ENCODE measurements around the gene ARAP1. TPM values are rescaled to one million over a fixed set of nuclear protein-coding genes. Genes with fewer than 3 reads are reported as not detected.

Gene ARAP1
- total RNA-seq, 1 experiment from 2014 or later = 85.5 TPM

DNA sequence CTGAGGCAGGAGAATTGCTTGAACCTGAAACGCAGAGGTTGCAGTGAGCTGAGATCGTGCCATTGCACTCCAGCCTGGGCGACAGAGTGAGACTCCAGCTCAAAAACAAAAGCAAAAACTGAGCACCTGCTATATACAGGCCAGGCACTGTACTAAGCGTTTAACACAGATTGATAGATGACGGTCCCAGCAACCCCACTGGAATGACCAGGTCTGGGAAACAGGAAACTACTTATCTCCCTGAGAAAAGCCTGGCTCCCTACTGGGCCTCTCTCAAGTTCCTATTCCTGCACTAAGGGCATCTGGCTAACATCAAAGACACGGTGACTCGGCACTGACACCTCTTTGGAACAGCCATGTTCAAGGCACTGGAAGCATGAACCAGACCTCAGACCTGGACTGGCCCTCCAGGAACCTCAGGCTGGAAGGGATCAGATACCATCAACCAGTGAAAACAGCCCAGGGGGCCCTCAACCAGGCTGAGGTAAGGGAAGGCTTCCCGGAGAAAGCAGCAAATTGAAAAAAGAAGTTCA lies 16.6 kb downstream of the ARAP1 start:
- Histone ChIP-seq H3K27me3 (ENCODE audit: control insufficient read depth, insufficient read depth, low read length) (no peaks in the 10 kb centered on the region), H3K4me3 (ENCODE audit: insufficient read depth, low read depth, low read length) (no peak overlapping the region), H3K36me3 (replicated peaks; ENCODE audit: control insufficient read depth, insufficient read depth, low read length) (no peaks in the 10 kb centered on the region; the same call in 1 of the 2 replicates)
- peak; percentile 56 for DNase-seq

GRCh38 chr11:72732329-72732728 lies 19.9 kb downstream of the ARAP1 start:
- H3K4me3 ChIP-seq (ENCODE audit: insufficient read depth, low read depth, low read length) = no peak overlapping the region
- H3K27me3 ChIP-seq (ENCODE audit: control insufficient read depth, insufficient read depth, low read length) = no peaks in the 10 kb centered on the region
- DNase-seq = no peak
- H3K36me3 ChIP-seq (replicated peaks; ENCODE audit: control insufficient read depth, insufficient read depth, low read length) = no peaks in the 10 kb centered on the region; the same call in 1 of the 2 replicates

GRCh38 chr11:72730737-72731136 lies 21.5 kb downstream of the ARAP1 start:
- no peak overlapping the region for H3K4me3 ChIP-seq (ENCODE audit: insufficient read depth, low read depth, low read length)
- no peak for DNase-seq
- no peaks in the 10 kb centered on the region for H3K27me3 ChIP-seq (ENCODE audit: control insufficient read depth, insufficient read depth, low read length)
- peaks cover 2% of the 10 kb centered on the region for H3K36me3 ChIP-seq (replicated peaks; ENCODE audit: control insufficient read depth, insufficient read depth, low read length)

- H3K27me3 ChIP-seq (ENCODE audit: control insufficient read depth, insufficient read depth, low read length) = no peaks in the 10 kb centered on the region
- DNase-seq = no peak
- H3K4me3 ChIP-seq (ENCODE audit: insufficient read depth, low read depth, low read length) = no peak overlapping the region
- H3K36me3 ChIP-seq (replicated peaks; ENCODE audit: control insufficient read depth, insufficient read depth, low read length) = peaks cover 2% of the 10 kb centered on the region
Measured at GRCh38 chr11:72730243-72730642, 22.0 kb downstream of the ARAP1 start.

- Histone ChIP-seq H3K27me3 (ENCODE audit: control insufficient read depth, insufficient read depth, low read length) (no peaks in the 10 kb centered on the region), H3K4me3 (ENCODE audit: insufficient read depth, low read depth, low read length) (no peak overlapping the region), H3K36me3 (replicated peaks; ENCODE audit: control insufficient read depth, insufficient read depth, low read length) (peaks cover 4% of the 10 kb centered on the region)
- DNase-seq = no peak
Measured at GRCh38 chr11:72727521-72727920, 24.7 kb downstream of the ARAP1 start.

DNA sequence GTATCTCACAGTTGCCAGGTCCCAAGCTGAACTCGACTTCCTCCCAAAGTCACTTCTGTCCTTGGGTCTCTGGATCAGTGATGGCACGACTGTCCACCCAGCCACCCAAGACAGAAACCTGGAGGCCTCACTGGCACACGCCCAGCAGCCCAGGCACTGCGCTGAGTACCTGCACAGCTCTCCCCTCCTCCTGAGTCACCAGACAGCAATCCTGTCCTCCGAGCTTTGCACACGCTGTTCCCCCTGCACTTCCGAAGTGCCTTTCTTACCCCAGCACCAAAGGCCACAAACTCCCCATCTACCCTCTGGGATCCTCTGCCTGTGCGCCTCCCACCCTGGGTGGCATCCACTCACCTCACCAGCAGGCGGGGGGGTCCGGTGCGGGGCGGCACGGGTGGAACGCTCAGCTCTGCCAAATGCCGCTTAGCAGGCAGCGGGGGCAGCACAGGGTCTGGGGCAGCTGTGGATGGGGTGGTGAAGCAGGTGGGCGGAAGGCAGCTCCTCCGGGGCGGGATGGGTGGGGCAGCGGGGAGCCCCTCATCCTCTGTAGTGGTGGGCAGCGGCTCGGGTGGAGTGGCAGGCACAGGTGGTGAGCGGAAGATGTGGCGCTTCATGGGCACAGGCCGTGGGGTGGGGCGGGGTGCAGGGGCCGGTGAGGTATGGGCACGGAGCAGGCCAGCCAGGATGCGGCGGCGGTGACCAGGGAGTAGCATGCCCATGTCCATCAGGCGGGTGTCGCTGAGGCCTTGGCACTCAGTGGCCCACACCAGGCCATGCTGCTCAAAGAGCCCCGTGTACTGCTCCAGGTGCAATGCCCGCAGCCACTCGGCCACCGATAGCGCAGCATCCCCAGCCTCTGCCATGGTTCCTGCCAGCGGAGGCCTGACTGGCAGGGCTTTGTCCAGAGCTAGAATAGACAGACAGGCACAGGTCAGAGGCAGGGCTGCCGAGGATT lies 25.7 kb downstream of the ARAP1 start:
- DNase-seq = no peak
- Histone ChIP-seq H3K36me3 (replicated peaks; ENCODE audit: control insufficient read depth, insufficient read depth, low read length) (peaks cover 4% of the 10 kb centered on the region), H3K27me3 (ENCODE audit: control insufficient read depth, insufficient read depth, low read length) (no peaks in the 10 kb centered on the region), H3K4me3 (ENCODE audit: insufficient read depth, low read depth, low read length) (no peak overlapping the region)

- no peak for DNase-seq
- H3K27me3 ChIP-seq (ENCODE audit: control insufficient read depth, insufficient read depth, low read length) = no peaks in the 10 kb centered on the region
- H3K36me3 ChIP-seq (replicated peaks; ENCODE audit: control insufficient read depth, insufficient read depth, low read length) = peaks cover 4% of the 10 kb centered on the region
- H3K4me3 ChIP-seq (ENCODE audit: insufficient read depth, low read depth, low read length) = no peak overlapping the region
Measured at GRCh38 chr11:72725724-72726028, 26.5 kb downstream of the ARAP1 start.

DNA sequence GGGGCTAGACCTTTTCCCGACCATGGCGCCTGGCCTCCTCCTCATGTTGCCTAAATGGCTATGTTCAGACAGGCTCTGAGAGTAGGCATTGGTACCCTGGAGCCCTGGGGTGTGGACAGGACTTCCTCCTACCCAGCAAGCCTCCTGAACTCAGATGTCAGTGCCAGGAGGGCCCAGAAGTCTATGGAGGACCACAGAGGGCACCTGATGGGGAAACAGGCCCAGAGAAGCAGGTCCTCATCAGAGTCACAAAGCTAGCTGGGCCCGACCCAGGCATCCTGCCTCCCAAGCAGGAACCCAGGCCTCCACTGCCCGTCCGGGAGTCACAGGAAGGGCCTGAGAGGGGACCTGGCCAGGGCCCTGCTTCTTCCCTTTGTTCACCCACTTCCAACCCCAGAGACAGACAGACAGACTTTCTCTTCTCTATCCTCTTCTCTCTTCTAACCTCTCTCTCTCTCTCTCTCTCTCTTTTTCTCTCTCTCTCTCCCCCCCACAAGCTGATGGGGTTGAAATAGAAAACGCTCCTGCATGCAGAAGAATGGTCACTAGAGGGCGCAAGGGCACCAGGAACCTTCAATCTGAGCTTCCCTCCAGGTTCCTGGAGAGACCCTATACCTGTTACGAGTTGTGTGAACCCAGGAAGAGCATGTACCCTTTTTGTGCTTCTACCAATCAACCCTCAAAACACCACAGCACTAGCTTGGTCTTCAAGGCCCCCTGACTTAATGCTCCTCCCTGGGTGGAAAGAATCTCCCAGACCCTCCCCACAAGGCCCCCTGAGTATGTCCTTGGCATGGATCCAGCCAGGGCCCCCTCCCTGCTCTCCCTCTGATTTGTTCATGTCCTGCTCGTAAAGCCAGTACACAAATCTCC lies 27.1 kb downstream of the ARAP1 start:
- DNase-seq = peak; percentile 93
- Histone ChIP-seq H3K36me3 (replicated peaks; ENCODE audit: control insufficient read depth, insufficient read depth, low read length) (peaks cover 4% of the 10 kb centered on the region), H3K4me3 (ENCODE audit: insufficient read depth, low read depth, low read length) (no peak overlapping the region), H3K27me3 (ENCODE audit: control insufficient read depth, insufficient read depth, low read length) (no peaks in the 10 kb centered on the region)

- no peak overlapping the region for H3K4me3 ChIP-seq (ENCODE audit: insufficient read depth, low read depth, low read length)
- H3K36me3 ChIP-seq (replicated peaks; ENCODE audit: control insufficient read depth, insufficient read depth, low read length) = peaks cover 4% of the 10 kb centered on the region
- DNase-seq = no peak
- no peaks in the 10 kb centered on the region for H3K27me3 ChIP-seq (ENCODE audit: control insufficient read depth, insufficient read depth, low read length)
Measured at GRCh38 chr11:72724021-72724551, 28.1 kb downstream of the ARAP1 start.

DNA sequence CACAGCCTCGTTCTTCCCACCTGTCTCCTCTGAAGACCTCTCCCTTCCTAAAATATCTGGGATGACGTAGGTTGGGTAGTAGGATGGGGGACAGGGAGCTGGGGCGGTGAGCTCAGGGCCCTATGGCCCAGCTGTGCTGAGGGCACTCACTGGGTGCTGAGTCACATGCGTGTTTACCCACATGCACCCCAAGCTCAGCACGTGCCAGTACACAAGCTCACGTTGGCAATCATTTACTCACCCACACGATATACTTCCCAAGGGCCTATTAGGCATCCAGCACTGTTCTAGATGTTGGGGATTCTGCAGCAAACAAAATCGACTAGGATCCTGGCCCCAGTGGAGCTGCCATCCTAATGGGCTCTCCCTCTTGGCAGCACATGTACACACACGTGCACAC lies 28.7 kb downstream of the ARAP1 start:
- Histone ChIP-seq H3K4me3 (ENCODE audit: insufficient read depth, low read depth, low read length) (no peak overlapping the region), H3K36me3 (replicated peaks; ENCODE audit: control insufficient read depth, insufficient read depth, low read length) (peaks cover 5% of the 10 kb centered on the region), H3K27me3 (ENCODE audit: control insufficient read depth, insufficient read depth, low read length) (no peaks in the 10 kb centered on the region)
- no peak for DNase-seq

DNA sequence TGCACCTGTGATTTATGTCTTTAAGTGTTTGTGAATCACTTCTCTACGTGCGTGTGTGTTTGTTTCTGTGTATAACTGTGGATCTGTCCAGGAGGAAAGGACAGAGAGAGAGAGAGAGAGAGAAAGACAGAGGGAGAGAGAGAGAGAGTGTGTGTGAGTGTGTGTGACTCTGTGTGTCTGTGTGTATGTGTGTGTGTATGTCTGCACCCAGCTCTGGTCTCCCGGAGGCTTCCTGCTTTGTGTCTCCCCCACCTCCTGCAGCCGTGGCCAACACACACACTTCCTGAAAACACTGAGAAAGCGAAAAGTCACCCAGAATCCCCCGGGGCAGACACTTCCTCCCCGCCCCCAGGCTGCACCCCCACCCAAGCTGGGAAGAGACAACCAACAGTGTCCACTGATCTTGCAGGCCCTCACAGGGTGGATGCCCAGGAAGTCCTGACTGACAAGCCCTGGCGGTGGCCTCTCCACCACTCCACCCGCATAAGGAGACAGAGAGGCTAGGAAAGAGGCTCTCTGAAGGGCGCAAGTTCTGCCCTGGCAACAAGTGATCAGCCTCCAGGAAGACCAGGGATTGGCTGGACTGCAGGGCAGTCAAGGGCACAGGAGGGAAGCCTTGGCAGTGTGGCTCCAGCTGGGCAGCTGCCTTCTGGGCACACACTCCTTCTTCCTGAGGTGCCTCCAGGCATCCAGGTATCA lies 30.0 kb downstream of the ARAP1 start:
- Histone ChIP-seq H3K36me3 (replicated peaks; ENCODE audit: control insufficient read depth, insufficient read depth, low read length) (peaks cover 5% of the 10 kb centered on the region), H3K4me3 (ENCODE audit: insufficient read depth, low read depth, low read length) (no peak overlapping the region), H3K27me3 (ENCODE audit: control insufficient read depth, insufficient read depth, low read length) (no peaks in the 10 kb centered on the region)
- DNase-seq = peak; percentile 94

DNA sequence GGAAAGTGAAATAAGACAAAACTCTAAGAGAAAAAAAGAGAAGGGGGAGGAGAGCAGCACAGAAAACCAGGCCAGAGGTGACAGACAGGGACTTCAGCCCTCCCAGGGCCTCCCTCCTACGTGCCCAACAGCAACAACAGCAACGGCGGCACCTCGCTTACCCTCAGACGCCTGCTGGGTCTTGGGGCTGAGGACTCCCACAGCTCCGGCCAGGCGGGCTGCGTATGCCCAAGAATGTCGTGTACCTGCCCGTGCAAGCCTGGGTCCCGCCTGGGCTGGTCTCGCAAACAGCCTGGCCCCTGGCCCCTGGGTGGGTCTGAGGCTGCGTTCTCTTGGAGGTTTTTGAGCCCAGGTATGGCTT lies 30.5 kb downstream of the ARAP1 start:
- Histone ChIP-seq H3K4me3 (ENCODE audit: insufficient read depth, low read depth, low read length) (no peak overlapping the region), H3K27me3 (ENCODE audit: control insufficient read depth, insufficient read depth, low read length) (no peaks in the 10 kb centered on the region), H3K36me3 (replicated peaks; ENCODE audit: control insufficient read depth, insufficient read depth, low read length) (peaks cover 6% of the 10 kb centered on the region)
- DNase-seq = no peak

DNA sequence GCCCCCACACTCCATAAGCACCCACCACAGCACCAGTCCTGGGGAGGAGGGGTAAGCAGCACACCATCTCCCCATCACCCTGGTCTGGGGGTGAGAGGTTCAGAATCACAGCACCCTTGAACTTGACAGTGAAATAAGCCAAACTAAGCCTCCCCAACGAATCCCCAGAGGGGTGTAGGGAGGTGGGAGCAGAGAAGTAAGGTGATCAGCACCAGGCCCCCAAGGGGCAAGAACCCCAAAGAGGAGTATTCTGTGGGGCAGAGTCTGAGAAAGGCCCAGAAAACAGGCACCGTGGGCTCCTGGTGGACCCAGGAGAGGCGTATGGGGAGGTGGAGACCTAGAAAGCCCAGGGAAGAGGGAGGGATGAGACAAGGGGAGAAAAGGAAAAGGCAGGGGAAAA lies 30.9 kb downstream of the ARAP1 start:
- H3K36me3 ChIP-seq (replicated peaks; ENCODE audit: control insufficient read depth, insufficient read depth, low read length) = peaks cover 6% of the 10 kb centered on the region
- DNase-seq = no peak
- no peaks in the 10 kb centered on the region for H3K27me3 ChIP-seq (ENCODE audit: control insufficient read depth, insufficient read depth, low read length)
- H3K4me3 ChIP-seq (ENCODE audit: insufficient read depth, low read depth, low read length) = no peak overlapping the region

GRCh38 chr11:72720784-72721183 lies 31.4 kb downstream of the ARAP1 start:
- no peaks in the 10 kb centered on the region for H3K27me3 ChIP-seq (ENCODE audit: control insufficient read depth, insufficient read depth, low read length)
- no peak overlapping the region for H3K4me3 ChIP-seq (ENCODE audit: insufficient read depth, low read depth, low read length)
- peaks cover 5% of the 10 kb centered on the region; the same call in 1 of the 2 replicates for H3K36me3 ChIP-seq (replicated peaks; ENCODE audit: control insufficient read depth, insufficient read depth, low read length)
- no peak for DNase-seq

Data from H7 (cell line).